Measurements from ENCODE around the gene C1orf53. TPM values are rescaled to one million over a fixed set of nuclear protein-coding genes. Genes with fewer than 3 reads are reported as not detected.

Gene C1orf53
- total and polyA plus RNA-seq, 9 of the 15 experiments (the other 6 are each of a cell fraction or from before 2014, with no cell fraction given): 0.31 to 3.2 (median 2.3) TPM

- TF ChIP-seq ZBTB17 (CRISPR knock-in tag; IDR thresholded peaks at IDR 0.05) (peak; percentile 94), SMARCB1 (IDR thresholded peaks at IDR 0.05; ENCODE audit: insufficient read length, low read depth) (no peak), ZNF280B (CRISPR knock-in tag; IDR thresholded peaks at IDR 0.05) (no peak), KAT8 (IDR thresholded peaks at IDR 0.05; ENCODE audit: low read depth) (no peak), ZBTB9 (CRISPR knock-in tag; IDR thresholded peaks at IDR 0.05) (peak; percentile 82; the same call in 1 of the 2 replicates), ZNF551 (CRISPR knock-in tag; IDR thresholded peaks at IDR 0.05) (no peak), CHD4 (IDR thresholded peaks at IDR 0.05; ENCODE audit: insufficient read depth, insufficient replicate concordance, low read depth, low read length, poor library complexity, severe bottlenecking) (no peak), ZNF431 (CRISPR knock-in tag; IDR thresholded peaks at IDR 0.05) (peak; percentile 91), SAP30 (IDR thresholded peaks at IDR 0.05; ENCODE audit: borderline replicate concordance, insufficient read depth, low read depth, low read length, poor library complexity, severe bottlenecking) (peak; percentile 39), TRIM24 (IDR thresholded peaks at IDR 0.05) (no peak; a peak in 1 of 4 replicates), TFE3 (CRISPR knock-in tag; IDR thresholded peaks at IDR 0.05) (no peak), ZNF76 (CRISPR knock-in tag; IDR thresholded peaks at IDR 0.05; ENCODE audit: borderline replicate concordance) (peak; percentile 58; the same call in 1 of the 2 replicates), HMG20A (CRISPR knock-in tag; conservative IDR thresholded peaks at IDR 0.05) (no peak), RNF2 (IDR thresholded peaks at IDR 0.05) (peak; percentile 41), RAD21 (CRISPR knock-in tag; conservative IDR thresholded peaks at IDR 0.05 in 1 of 2, IDR thresholded peaks at IDR 0.05 in 1 of 2) (peak in 1 of 2 experiments; percentile 29; a peak in 3 of 4 replicates), NKRF (IDR thresholded peaks at IDR 0.05; ENCODE audit: borderline replicate concordance) (no peak)
Measured at GRCh38 chr1:197902454-197903195, at the start of gene C1orf53 (continued).
